Testis (tissue), 2 donors: Measurements from ENCODE around the gene CCSER1.

Experiments
- CTCF ChIP-seq, 3 experiments: fragments of 450-650 bp in 2 of 3; fragments of 200-600 bp in 1 of 3; sonication (generic) in 1 of 3; IDR thresholded peaks; one replicate each; pipeline ENCODE4 v1.5.1; 2016 to 2019; ENCODE audit warnings: antibody characterized with exemption in 3 of 3, mild to moderate bottlenecking in 2 of 3, moderate library complexity in 1 of 3
- POLR2A ChIP-seq: fragments of 450-650 bp; IDR thresholded peaks from one replicate; pipeline ENCODE4 v1.6.1; 2017; ENCODE audit warnings: antibody characterized with exemption, mild to moderate bottlenecking, moderate library complexity

- TF ChIP-seq POLR2A: no peak
- no peak for TF ChIP-seq CTCF (IDR thresholded peaks at IDR 0.05)
Observed at GRCh38 chr4:90766837-90767236, 639.6 kb downstream of the CCSER1 start.
